ENCODE measurements around the gene PTGS1. TPM values are rescaled to one million over a fixed set of nuclear protein-coding genes. Genes with fewer than 3 reads are reported as not detected.
A peak's percentile ranks its signal among the peaks of the same experiment; 100 is the strongest.

PTGS1 gene
- total and polyA plus RNA-seq, 4 donors: 3.1 to 20.3 (median 8.1) TPM

DNA sequence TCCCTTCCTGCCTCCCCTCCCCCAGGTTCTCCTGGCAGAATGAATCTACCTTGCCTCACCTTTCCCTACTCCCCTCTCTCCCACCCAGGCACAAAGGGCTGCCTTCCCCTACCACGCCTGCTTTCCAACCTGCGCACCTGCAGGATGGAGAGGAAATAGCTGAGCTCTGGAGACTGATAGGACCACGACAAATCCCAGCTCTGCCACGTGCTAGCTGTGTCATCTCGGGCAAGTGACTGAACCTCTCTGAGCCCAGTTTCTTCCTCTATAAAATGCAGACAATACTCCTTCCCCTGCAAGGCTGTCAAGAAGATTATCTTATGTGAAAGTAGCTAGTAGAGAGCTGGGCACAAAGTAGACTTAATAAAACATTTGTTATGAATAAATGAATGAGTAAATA, 31.2 kb upstream of the PTGS1 start:
- Histone ChIP-seq H3K36me3 (ENCODE audit: control insufficient read depth in 1 of 2, insufficient read depth in 2 of 2, low read length in 1 of 2) (no peaks in the 10 kb centered on the region), H3K9me3 (ENCODE audit: control insufficient read depth, low read length) (no peaks in the 10 kb centered on the region), H3K4me3 (ENCODE audit: low read length in 2 of 2) (no peak overlapping the region), H3K27ac (ENCODE audit: low read depth in 1 of 2, low read length in 2 of 2) (no peak overlapping the region), H3K4me1 (ENCODE audit: control insufficient read depth in 1 of 2, insufficient read depth in 2 of 2, low read length in 2 of 2) (no peaks in the 10 kb centered on the region), H3K27me3 (ENCODE audit: control insufficient read depth in 1 of 2, insufficient read depth in 2 of 2, low read length in 1 of 2) (no peaks in the 10 kb centered on the region)
- 76 to 79% methylated on average over 5 of the region's 5 CpGs for WGBS, 2 donors
- DNase-seq (no peak), ATAC-seq (ENCODE audit: low FRiP score) (no peak)
- intact Hi-C loops (cut with DNase I): no loop called here

DNA sequence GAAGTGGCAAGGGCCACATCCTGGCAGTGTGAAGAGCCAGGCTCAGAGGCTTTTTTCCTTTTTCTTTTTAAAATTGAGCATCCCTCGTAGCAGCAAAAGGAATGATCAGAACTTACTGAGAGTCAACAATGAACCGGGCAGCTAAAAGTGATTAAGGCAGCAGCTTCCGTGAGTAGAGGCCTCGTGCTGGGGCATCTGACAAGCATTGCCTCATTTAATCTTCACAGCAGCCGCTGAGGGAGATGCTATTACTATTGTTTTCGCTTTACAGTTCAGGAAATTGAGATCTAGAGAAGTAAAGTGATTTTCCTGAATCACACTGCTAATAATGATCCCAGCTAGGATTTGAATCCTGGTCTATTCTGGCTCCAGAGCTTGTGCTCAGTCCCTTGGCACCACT, 30.7 kb upstream of the PTGS1 start:
- ATAC-seq (ENCODE audit: low FRiP score) (no peak), DNase-seq (no peak)
- Histone ChIP-seq H3K36me3 (ENCODE audit: control insufficient read depth in 1 of 2, insufficient read depth in 2 of 2, low read length in 1 of 2) (no peaks in the 10 kb centered on the region), H3K27ac (ENCODE audit: low read depth in 1 of 2, low read length in 2 of 2) (no peak overlapping the region), H3K4me1 (ENCODE audit: control insufficient read depth in 1 of 2, insufficient read depth in 2 of 2, low read length in 2 of 2) (no peaks in the 10 kb centered on the region), H3K4me3 (ENCODE audit: low read length in 2 of 2) (no peak overlapping the region), H3K27me3 (ENCODE audit: control insufficient read depth in 1 of 2, insufficient read depth in 2 of 2, low read length in 1 of 2) (no peaks in the 10 kb centered on the region), H3K9me3 (ENCODE audit: control insufficient read depth, low read length) (no peaks in the 10 kb centered on the region)
- WGBS, 2 donors: 73 to 79% methylated on average over 6 of the region's 6 CpGs
- intact Hi-C loops (cut with DNase I): loop anchor here in 1 of 2 donors (10.0 kb wide), 1 partner anchor 115 kb away; no protein-coding TSS in a partner anchor

DNA sequence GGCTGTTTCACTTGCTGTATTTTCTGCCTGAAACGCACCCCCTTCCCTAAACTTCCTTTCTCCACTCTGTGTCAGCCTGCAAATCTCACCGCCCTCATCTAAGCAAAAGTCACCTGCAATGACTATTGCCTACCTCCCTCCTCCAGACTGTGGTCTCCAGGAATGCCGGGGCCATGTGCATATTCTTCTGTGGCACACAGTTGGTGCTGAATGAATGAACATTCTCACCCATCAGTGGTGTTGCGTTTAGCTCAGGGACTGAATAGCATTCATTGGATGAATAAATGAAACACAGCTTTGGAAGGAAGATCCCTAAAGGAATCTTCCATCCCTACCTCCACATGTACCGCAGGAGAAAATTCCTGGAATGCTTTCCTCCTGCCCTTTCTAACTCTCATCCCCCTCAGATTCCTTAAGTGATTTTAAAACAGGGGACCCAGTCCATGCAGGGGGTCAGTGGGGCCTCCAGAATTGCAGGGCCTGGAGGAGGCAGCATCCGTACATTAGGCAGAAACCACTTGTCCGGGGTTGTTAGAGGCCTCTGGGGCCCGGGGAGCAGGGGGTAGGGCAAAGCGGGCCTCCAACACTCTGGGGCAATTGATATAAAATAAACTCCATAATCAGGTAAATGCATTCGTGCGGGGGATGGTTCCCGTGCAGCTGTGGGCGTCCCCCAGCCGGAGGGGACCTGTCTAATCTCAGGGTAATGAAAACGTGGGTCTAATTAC, 28.3 kb upstream of the PTGS1 start:
- no peaks in the 10 kb centered on the region for H3K4me1 ChIP-seq (ENCODE audit: control insufficient read depth in 1 of 2, insufficient read depth in 2 of 2, low read length in 2 of 2)
- no peaks in the 10 kb centered on the region for H3K27me3 ChIP-seq (ENCODE audit: control insufficient read depth in 1 of 2, insufficient read depth in 2 of 2, low read length in 1 of 2)
- intact Hi-C loops (cut with DNase I): loop anchor here in 1 of 2 donors (10.0 kb wide), 1 partner anchor 112 kb away; no protein-coding TSS in a partner anchor
- ATAC-seq (ENCODE audit: low FRiP score): no peak
- no peaks in the 10 kb centered on the region for H3K36me3 ChIP-seq (ENCODE audit: control insufficient read depth in 1 of 2, insufficient read depth in 2 of 2, low read length in 1 of 2)
- no peak overlapping the region for H3K27ac ChIP-seq (ENCODE audit: low read depth in 1 of 2, low read length in 2 of 2)
- no peak for DNase-seq
- no peak overlapping the region for H3K4me3 ChIP-seq (ENCODE audit: low read length in 2 of 2)
- 84 to 88% methylated on average over 15 of the region's 15 CpGs for WGBS, 2 donors
- H3K9me3 ChIP-seq (ENCODE audit: control insufficient read depth, low read length): no peaks in the 10 kb centered on the region

DNA sequence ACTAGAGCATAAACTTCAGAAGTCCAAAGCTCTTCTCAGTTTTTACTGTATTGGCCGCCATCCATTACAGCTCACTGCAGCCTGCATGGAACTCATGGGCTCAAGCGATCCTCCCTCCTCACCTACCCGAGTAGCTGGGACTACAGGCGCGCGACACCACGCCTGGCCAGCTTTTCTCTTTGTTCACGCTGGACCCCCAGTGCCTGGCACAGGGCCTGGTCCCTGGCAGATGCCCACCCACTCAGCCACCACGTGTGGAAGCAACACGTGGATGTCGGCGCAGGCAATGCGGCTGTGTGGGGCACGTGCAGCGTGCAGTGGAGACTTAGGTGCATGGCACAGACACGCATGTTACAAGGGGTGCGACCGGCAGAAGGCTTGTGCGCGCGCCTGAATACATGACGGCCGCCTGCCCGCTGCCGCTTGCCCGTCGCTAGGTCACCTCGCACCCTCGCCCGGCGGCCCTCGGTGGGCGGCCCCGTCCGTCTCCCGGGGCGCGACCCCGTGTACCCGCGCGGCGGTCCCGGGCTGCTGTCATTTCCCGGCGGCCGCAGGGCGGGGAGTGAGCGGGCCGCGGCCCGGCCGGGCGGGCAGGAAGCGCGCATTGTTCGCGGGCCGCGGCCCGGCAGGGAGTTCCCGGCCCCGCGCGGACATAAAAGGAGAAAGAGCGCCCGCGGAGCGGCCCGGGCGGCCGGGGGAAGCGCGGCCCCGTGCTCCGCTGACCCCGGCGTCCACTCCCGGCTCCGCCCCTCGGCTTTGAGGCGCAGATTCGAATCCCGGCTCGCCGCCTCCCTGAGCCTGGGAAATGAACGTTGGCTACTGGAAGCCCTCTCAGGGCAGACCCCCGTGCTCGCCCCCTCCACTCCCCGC, 24.1 kb upstream of the PTGS1 start:
- Histone ChIP-seq H3K9me3 (ENCODE audit: control insufficient read depth, low read length) (no peaks in the 10 kb centered on the region), H3K27ac (ENCODE audit: low read depth in 1 of 2, low read length in 2 of 2) (no peak overlapping the region), H3K4me1 (ENCODE audit: control insufficient read depth in 1 of 2, insufficient read depth in 2 of 2, low read length in 2 of 2) (no peaks in the 10 kb centered on the region), H3K27me3 (ENCODE audit: control insufficient read depth in 1 of 2, insufficient read depth in 2 of 2, low read length in 1 of 2) (no peaks in the 10 kb centered on the region), H3K36me3 (ENCODE audit: control insufficient read depth in 1 of 2, insufficient read depth in 2 of 2, low read length in 1 of 2) (no peaks in the 10 kb centered on the region), H3K4me3 (ENCODE audit: low read length in 2 of 2) (peak overlapping the region; percentile 35 to 77)
- intact Hi-C loops (cut with DNase I): loop anchor here in 1 of 2 donors (10.0 kb wide), 1 partner anchor 108 kb away; no protein-coding TSS in a partner anchor
- DNase-seq (peak; percentile 69 to 86), ATAC-seq (ENCODE audit: low FRiP score) (peak; percentile 74)
- 5 to 7% methylated on average over 49 to 90 of the region's 90 CpGs for WGBS, 2 donors

DNA sequence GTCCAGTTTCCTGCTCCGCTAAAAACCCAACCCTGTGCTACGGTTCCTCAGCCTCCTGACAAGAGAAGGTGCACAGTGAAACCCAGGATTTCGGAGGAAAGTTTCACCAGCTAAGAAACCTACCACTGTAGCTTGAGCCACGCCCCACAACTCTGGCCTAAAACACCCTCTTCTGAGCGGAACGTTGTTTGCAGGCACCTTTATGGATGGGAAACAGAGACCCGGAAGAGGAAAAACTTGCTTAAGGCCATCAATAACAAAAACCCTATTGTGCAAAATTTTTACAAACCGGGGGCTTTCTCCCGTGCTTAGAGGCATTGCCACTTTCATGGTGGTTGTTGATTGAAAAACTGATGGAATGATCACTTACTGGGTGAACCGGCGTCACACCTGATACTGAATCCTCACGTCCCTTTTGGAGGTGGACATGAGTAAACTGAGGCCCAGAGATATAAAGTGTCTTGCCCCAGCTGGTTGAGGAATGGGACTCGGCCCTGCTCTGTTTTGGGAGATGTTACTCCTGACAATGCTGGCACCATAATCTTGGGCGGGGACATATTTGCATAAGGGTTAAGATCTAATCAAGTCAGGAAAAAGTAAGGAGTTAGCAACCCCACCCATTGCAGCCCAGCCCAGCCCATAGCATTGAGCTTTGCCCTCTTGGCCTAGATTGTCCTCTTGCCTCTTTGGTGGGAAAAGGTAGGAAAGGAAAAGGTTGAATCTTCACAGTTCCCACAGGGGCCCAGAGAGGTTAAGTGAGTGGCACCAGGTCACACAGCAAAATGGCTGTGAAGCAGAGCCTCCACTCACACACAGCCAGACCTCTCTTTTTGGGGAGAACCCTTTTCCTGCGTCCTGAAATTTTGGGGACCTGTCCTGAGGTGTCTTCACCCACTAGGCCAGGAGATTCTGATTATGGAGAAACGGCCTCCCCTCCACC, 23.2 kb upstream of the PTGS1 start:
- H3K27me3 ChIP-seq (ENCODE audit: control insufficient read depth in 1 of 2, insufficient read depth in 2 of 2, low read length in 1 of 2): no peaks in the 10 kb centered on the region
- WGBS, 2 donors: 42 to 43% methylated on average over 16 of the region's 16 CpGs
- no peaks in the 10 kb centered on the region for H3K36me3 ChIP-seq (ENCODE audit: control insufficient read depth in 1 of 2, insufficient read depth in 2 of 2, low read length in 1 of 2)
- H3K4me1 ChIP-seq (ENCODE audit: control insufficient read depth in 1 of 2, insufficient read depth in 2 of 2, low read length in 2 of 2): no peaks in the 10 kb centered on the region
- DNase-seq (no peak), ATAC-seq (ENCODE audit: low FRiP score) (no peak)
- no peaks in the 10 kb centered on the region for H3K9me3 ChIP-seq (ENCODE audit: control insufficient read depth, low read length)
- intact Hi-C loops (cut with DNase I): loop anchor here in 1 of 2 donors (10.0 kb wide), 1 partner anchor 107 kb away; no protein-coding TSS in a partner anchor
- H3K27ac ChIP-seq (ENCODE audit: low read depth in 1 of 2, low read length in 2 of 2): no peak overlapping the region
- H3K4me3 ChIP-seq (ENCODE audit: low read length in 2 of 2): peak overlapping the region; percentile 35 to 77

DNA sequence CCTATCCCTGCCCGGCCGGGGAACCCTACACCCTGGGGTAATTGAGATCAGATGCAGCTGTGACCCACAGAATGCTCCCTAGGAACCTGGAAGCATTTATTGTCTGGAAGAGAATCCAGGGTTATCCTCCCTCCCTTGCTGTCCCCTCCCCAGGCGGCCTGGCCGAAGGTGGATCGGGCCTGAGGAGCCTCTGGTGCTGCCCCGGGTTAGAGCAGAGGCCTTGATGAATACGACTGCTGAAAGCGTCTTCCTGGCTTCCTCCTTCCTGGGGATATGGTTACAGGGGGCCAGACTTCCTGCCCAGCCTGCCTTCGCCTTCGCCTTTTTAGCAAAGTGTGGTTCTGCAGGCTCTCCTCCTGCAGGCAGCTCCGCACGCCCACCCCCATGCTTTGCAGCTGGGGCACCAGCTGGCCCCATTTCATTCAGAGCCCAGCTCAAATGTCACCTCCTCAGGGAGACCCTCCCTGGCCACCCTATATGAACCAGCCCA, 22.5 kb upstream of the PTGS1 start:
- ATAC-seq (ENCODE audit: low FRiP score) (no peak), DNase-seq (peak in 1 of 2 donors; percentile 55)
- Histone ChIP-seq H3K36me3 (ENCODE audit: control insufficient read depth in 1 of 2, insufficient read depth in 2 of 2, low read length in 1 of 2) (no peaks in the 10 kb centered on the region), H3K27me3 (ENCODE audit: control insufficient read depth in 1 of 2, insufficient read depth in 2 of 2, low read length in 1 of 2) (no peaks in the 10 kb centered on the region), H3K4me1 (ENCODE audit: control insufficient read depth in 1 of 2, insufficient read depth in 2 of 2, low read length in 2 of 2) (no peaks in the 10 kb centered on the region), H3K9me3 (ENCODE audit: control insufficient read depth, low read length) (no peaks in the 10 kb centered on the region), H3K27ac (ENCODE audit: low read depth in 1 of 2, low read length in 2 of 2) (no peak overlapping the region), H3K4me3 (ENCODE audit: low read length in 2 of 2) (no peak overlapping the region)
- WGBS, 2 donors: 83 to 86% methylated on average over 12 of the region's 12 CpGs
- intact Hi-C loops (cut with DNase I): loop anchor here in 1 of 2 donors (10.0 kb wide), 1 partner anchor 106 kb away; no protein-coding TSS in a partner anchor

DNA sequence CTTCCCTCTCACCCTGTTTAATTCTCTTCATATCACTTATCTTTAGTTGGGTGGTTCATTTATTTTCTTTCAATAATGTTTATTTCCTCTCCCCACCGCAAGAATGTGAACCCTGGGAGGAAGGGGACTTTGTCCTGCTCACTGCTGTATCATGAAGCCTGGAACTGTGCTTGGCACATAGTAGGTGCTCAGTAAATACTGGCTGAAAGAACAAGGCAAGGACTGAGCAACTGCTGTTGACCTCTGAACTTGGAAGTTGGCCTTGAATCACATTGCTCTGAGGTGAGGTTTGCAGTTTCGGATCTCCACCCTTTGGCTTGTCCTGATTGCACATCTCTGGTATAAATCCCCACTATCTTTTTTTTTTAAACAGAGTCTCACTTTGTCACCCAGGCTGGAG, 22.0 kb upstream of the PTGS1 start:
- ATAC-seq (ENCODE audit: low FRiP score): no peak
- 78 to 83% methylated on average over 2 of the region's 2 CpGs for WGBS, 2 donors
- Histone ChIP-seq H3K4me1 (ENCODE audit: control insufficient read depth in 1 of 2, insufficient read depth in 2 of 2, low read length in 2 of 2) (no peaks in the 10 kb centered on the region), H3K27me3 (ENCODE audit: control insufficient read depth in 1 of 2, insufficient read depth in 2 of 2, low read length in 1 of 2) (no peaks in the 10 kb centered on the region), H3K36me3 (ENCODE audit: control insufficient read depth in 1 of 2, insufficient read depth in 2 of 2, low read length in 1 of 2) (no peaks in the 10 kb centered on the region), H3K9me3 (ENCODE audit: control insufficient read depth, low read length) (no peaks in the 10 kb centered on the region), H3K4me3 (ENCODE audit: low read length in 2 of 2) (no peak overlapping the region), H3K27ac (ENCODE audit: low read depth in 1 of 2, low read length in 2 of 2) (no peak overlapping the region)
- intact Hi-C loops (cut with DNase I): loop anchor here in 1 of 2 donors (10.0 kb wide), 1 partner anchor 106 kb away; no protein-coding TSS in a partner anchor
- DNase-seq: no peak

DNA sequence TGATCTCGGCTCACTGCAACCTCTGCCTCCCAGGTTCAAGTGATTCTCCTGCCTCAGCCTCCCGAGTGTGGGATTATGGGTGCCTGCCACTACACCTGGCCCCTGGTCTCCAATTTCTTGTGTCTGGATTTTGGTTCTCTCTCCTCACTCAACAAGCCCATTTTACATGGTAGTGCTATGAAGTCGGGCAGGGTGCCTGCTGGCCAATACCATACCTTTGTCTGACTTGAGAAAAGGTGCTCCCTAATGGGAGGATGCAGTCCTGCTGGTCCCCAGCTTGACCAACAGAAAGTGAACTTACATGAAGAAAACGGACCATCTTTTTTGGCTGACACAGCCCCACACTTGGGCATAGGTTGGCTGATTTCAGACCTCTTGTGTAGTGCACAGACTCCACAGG, 21.6 kb upstream of the PTGS1 start:
- WGBS, 2 donors: 84 to 85% methylated on average over 4 of the region's 4 CpGs
- Histone ChIP-seq H3K9me3 (ENCODE audit: control insufficient read depth, low read length) (no peaks in the 10 kb centered on the region), H3K36me3 (ENCODE audit: control insufficient read depth in 1 of 2, insufficient read depth in 2 of 2, low read length in 1 of 2) (no peaks in the 10 kb centered on the region), H3K27me3 (ENCODE audit: control insufficient read depth in 1 of 2, insufficient read depth in 2 of 2, low read length in 1 of 2) (no peaks in the 10 kb centered on the region), H3K27ac (ENCODE audit: low read depth in 1 of 2, low read length in 2 of 2) (no peak overlapping the region), H3K4me3 (ENCODE audit: low read length in 2 of 2) (no peak overlapping the region), H3K4me1 (ENCODE audit: control insufficient read depth in 1 of 2, insufficient read depth in 2 of 2, low read length in 2 of 2) (no peaks in the 10 kb centered on the region)
- ATAC-seq (ENCODE audit: low FRiP score) (no peak), DNase-seq (peak in 1 of 2 donors; percentile 25)
- intact Hi-C loops (cut with DNase I): loop anchor here in 1 of 2 donors (10.0 kb wide), 1 partner anchor 106 kb away; no protein-coding TSS in a partner anchor
